KBM-7 (cell line): ENCODE results near the gene NOTCH2.

Experiments used
- DNase-seq: peaks from one replicate; pipeline ENCODE4 v3.0.0-alpha.2; 2015
- in situ Hi-C: fragments of 300-500 bp; cut with MboI; formaldehyde crosslinking; loops from 2 replicates; pipeline ENCODE4 v1.14.3; 2020; ENCODE audit warnings: low sequenced_read_pairs, low pct_unique_long_range_greater_than_20kb, mixed read lengths

The NOTCH2 gene

DNA sequence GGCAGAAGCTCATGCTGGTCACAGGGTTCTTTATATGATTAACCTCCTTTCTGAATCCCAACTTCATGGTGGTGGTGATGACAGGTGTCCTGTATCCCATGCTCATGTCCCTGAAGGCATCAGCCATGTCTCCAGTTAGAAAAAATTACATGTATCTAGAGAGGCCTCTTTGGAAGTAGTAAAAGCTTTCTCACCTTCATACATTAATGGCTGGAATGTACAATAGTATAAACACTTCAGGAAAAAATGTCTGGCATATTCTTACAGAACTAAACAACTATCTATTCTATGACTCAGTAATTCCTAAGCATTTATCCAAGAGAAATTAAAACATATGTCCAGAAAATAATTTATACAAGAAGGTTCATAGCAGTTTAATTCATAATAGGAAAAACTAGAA is 207.2 kb downstream of the NOTCH2 start:
- in situ Hi-C loops, result no loop called here

More for the DNA sequence above, 207.2 kb downstream of the NOTCH2 start:
- no peak for DNase-seq
